CD8-positive, alpha-beta memory T cell (primary cell): Measurements from ENCODE around the gene SLC22A3. TPM values are rescaled to one million over a fixed set of nuclear protein-coding genes. Genes with fewer than 3 reads are reported as not detected.

Experiments used
- CTCF ChIA-PET: fragments of 350-600 bp; sonication (Branson Sonifier 250); formaldehyde crosslinking; loops from one replicate; lab custom pipeline; 2021; ENCODE audit warnings: antibody characterized with exemption; lab: Charles Lee
- POLR2A ChIA-PET: fragments of 350-600 bp; sonication (Branson Sonifier 250); formaldehyde crosslinking; loops from one replicate; lab custom pipeline; 2021; ENCODE audit warnings: antibody characterized with exemption; lab: Charles Lee
- DNase-seq, 5 donors: peaks; one replicate each; pipeline versions ENCODE4 v3.0.0 to v3.0.0-alpha.2; 2020 to 2022; ENCODE audit warnings: mixed read lengths in 1 of 5
- H3K27ac ChIP-seq: one replicate; pipeline ENCODE4 v1.7.0; 2013; ENCODE audit warnings: low read depth, mild to moderate bottlenecking, low read length, moderate library complexity
- H3K27me3 ChIP-seq: 2 replicates; pipeline ENCODE4 v1.7.0; 2013; ENCODE audit warnings: low read length, mild to moderate bottlenecking; ENCODE audit not compliant: insufficient read depth, poor library complexity, severe bottlenecking
- H3K36me3 ChIP-seq: 2 replicates; pipeline ENCODE4 v1.7.0; 2013; ENCODE audit warnings: mild to moderate bottlenecking, low read length, moderate library complexity; ENCODE audit not compliant: insufficient read depth
- H3K4me1 ChIP-seq: 2 replicates; pipeline ENCODE4 v1.7.0; 2013; ENCODE audit warnings: mild to moderate bottlenecking, low read length, moderate library complexity; ENCODE audit not compliant: insufficient read depth
- H3K4me3 ChIP-seq: 2 replicates; pipeline ENCODE4 v1.7.0; 2013; ENCODE audit warnings: mild to moderate bottlenecking, low read length
- H3K9me3 ChIP-seq: 2 replicates; pipeline ENCODE4 v1.7.0; 2013; ENCODE audit warnings: mild to moderate bottlenecking, low read length
- H3K27ac Mint-ChIP-seq, 8 donors: one replicate each; pipeline ENCODE4 v1.8.0; 2020 to 2021; ENCODE audit warnings: mixed read lengths in 8 of 8, mild to moderate bottlenecking in 6 of 8, inconsistent platforms in 3 of 8, moderate library complexity in 3 of 8
- H3K27me3 Mint-ChIP-seq, 2 donors: one replicate each; pipeline ENCODE4 v1.8.0; 2020 to 2021; ENCODE audit warnings: mixed read lengths in 2 of 2, mild to moderate bottlenecking in 1 of 2, moderate library complexity in 1 of 2
- H3K36me3 Mint-ChIP-seq, 3 donors: one replicate each; pipeline ENCODE4 v1.8.0; 2020 to 2021; ENCODE audit warnings: mixed read lengths in 3 of 3, inconsistent platforms in 1 of 3, mild to moderate bottlenecking in 1 of 3
- H3K4me1 Mint-ChIP-seq, 3 donors: one replicate each; pipeline ENCODE4 v1.8.0; 2020 to 2021; ENCODE audit warnings: mixed read lengths in 3 of 3, inconsistent platforms in 1 of 3, mild to moderate bottlenecking in 1 of 3
- H3K4me3 Mint-ChIP-seq, 7 donors: one replicate each; pipeline ENCODE4 v1.8.0; 2020 to 2021; ENCODE audit warnings: mixed read lengths in 7 of 7, mild to moderate bottlenecking in 6 of 7, moderate library complexity in 4 of 7, inconsistent platforms in 2 of 7
- H3K9me3 Mint-ChIP-seq, 5 donors: one replicate each; pipeline ENCODE4 v1.8.0; 2020 to 2022; ENCODE audit warnings: mixed read lengths in 5 of 5, mild to moderate bottlenecking in 3 of 5, moderate library complexity in 2 of 5, inconsistent platforms in 1 of 5
- polyA plus RNA-seq: library from polyadenylated mRNA; unstranded; fragments of 300-500 nt; fragmentation: Illumina TruSeq; gene quantifications from one replicate; pipeline ENCODE4 v1.2.3, GENCODE V29; 2021
- total RNA-seq, 2 experiments: library from RNA; stranded (reverse); gene quantifications; one replicate each; pipeline ENCODE4 v1.2.3, GENCODE V29; 2021

The SLC22A3 gene
- total and polyA plus RNA-seq, 3 experiments from 2014 or later: not detected

GRCh38 chr6:160426136-160426535 lies 78.0 kb downstream of the SLC22A3 start:
- Histone ChIP-seq H3K4me1 (peaks cover 8% of the 10 kb centered on the region), H3K9me3 (no peaks in the 10 kb centered on the region), H3K27ac (no peak overlapping the region), H3K36me3 (no peaks in the 10 kb centered on the region), H3K27me3 (peaks cover 5% of the 10 kb centered on the region), H3K4me3 (no peak overlapping the region)
- Mint-ChIP-seq H3K27ac (no peak overlapping the region), H3K9me3 (peaks cover 0 to 5% (median 2%) of the 10 kb centered on the region in 5 donors), H3K27me3 (peaks cover 15 to 51% of the 10 kb centered on the region in 2 donors), H3K4me1 (peaks cover 6 to 11% (median 8%) of the 10 kb centered on the region in 3 donors), H3K36me3 (peaks cover 0 to 8% (median 0%) of the 10 kb centered on the region in 3 donors), H3K4me3 (no peak overlapping the region)
- ChIA-PET POLR2A (no interaction called here), CTCF (no interaction called here)
- no peak for DNase-seq

GRCh38 chr6:160427312-160428068 lies 79.3 kb downstream of the SLC22A3 start:
- H3K4me3 ChIP-seq: no peak overlapping the region
- Mint-ChIP-seq H3K4me1 (peaks cover 6 to 11% (median 8%) of the 10 kb centered on the region in 3 donors), H3K4me3 (no peak overlapping the region), H3K27me3 (peaks cover 14 to 57% of the 10 kb centered on the region in 2 donors), H3K9me3 (peaks cover 0 to 3% (median 2%) of the 10 kb centered on the region in 5 donors), H3K36me3 (no peaks in the 10 kb centered on the region), H3K27ac (peak overlapping the region in 1 of 8 donors; percentile 32)
- CTCF ChIA-PET: no interaction called here
- H3K27me3 ChIP-seq: peaks cover 5% of the 10 kb centered on the region
- POLR2A ChIA-PET: no interaction called here
- DNase-seq: no peak
- peaks cover 8% of the 10 kb centered on the region for H3K4me1 ChIP-seq
- no peaks in the 10 kb centered on the region for H3K9me3 ChIP-seq
- no peaks in the 10 kb centered on the region for H3K36me3 ChIP-seq
- no peak overlapping the region for H3K27ac ChIP-seq

- Mint-ChIP-seq H3K36me3 (no peaks in the 10 kb centered on the region), H3K27me3 (peaks cover 14 to 61% of the 10 kb centered on the region in 2 donors), H3K4me1 (peaks cover 6 to 11% (median 8%) of the 10 kb centered on the region in 3 donors), H3K4me3 (no peak overlapping the region), H3K27ac (no peak overlapping the region), H3K9me3 (peaks cover 0 to 3% (median 2%) of the 10 kb centered on the region in 5 donors)
- ChIA-PET CTCF (no interaction called here), POLR2A (no interaction called here)
- Histone ChIP-seq H3K4me3 (no peak overlapping the region), H3K9me3 (no peaks in the 10 kb centered on the region), H3K4me1 (peaks cover 8% of the 10 kb centered on the region), H3K36me3 (no peaks in the 10 kb centered on the region), H3K27ac (no peak overlapping the region), H3K27me3 (peaks cover 5% of the 10 kb centered on the region)
- no peak for DNase-seq
Observed at GRCh38 chr6:160428069-160428430, 79.9 kb downstream of the SLC22A3 start.

GRCh38 chr6:160428818-160429619 lies 80.8 kb downstream of the SLC22A3 start:
- Histone ChIP-seq H3K36me3 (no peaks in the 10 kb centered on the region), H3K9me3 (no peaks in the 10 kb centered on the region), H3K4me3 (no peak overlapping the region), H3K27me3 (peaks cover 5% of the 10 kb centered on the region), H3K27ac (no peak overlapping the region), H3K4me1 (peaks cover 8% of the 10 kb centered on the region)
- H3K4me1 Mint-ChIP-seq: peaks cover 6 to 11% (median 8%) of the 10 kb centered on the region in 3 donors
- ChIA-PET POLR2A (no interaction called here), CTCF (no interaction called here)
- H3K36me3 Mint-ChIP-seq: no peaks in the 10 kb centered on the region
- peaks cover 16 to 64% of the 10 kb centered on the region in 2 donors for H3K27me3 Mint-ChIP-seq
- DNase-seq: no peak
- H3K27ac Mint-ChIP-seq: peak overlapping the region in 1 of 8 donors; percentile 3
- H3K9me3 Mint-ChIP-seq: no peaks in the 10 kb centered on the region
- H3K4me3 Mint-ChIP-seq: no peak overlapping the region

GRCh38 chr6:160429620-160429895 lies 81.4 kb downstream of the SLC22A3 start:
- Mint-ChIP-seq H3K4me1 (peaks cover 6 to 11% (median 8%) of the 10 kb centered on the region in 3 donors), H3K27me3 (peaks cover 16 to 64% of the 10 kb centered on the region in 2 donors)

GRCh38 chr6:160430203-160430602 lies 82.0 kb downstream of the SLC22A3 start:
- no peaks in the 10 kb centered on the region for H3K9me3 Mint-ChIP-seq
- Histone ChIP-seq H3K4me1 (peaks cover 8% of the 10 kb centered on the region), H3K27me3 (peaks cover 5% of the 10 kb centered on the region), H3K27ac (no peak overlapping the region), H3K4me3 (no peak overlapping the region), H3K9me3 (no peaks in the 10 kb centered on the region), H3K36me3 (no peaks in the 10 kb centered on the region)
- ChIA-PET CTCF (no interaction called here), POLR2A (no interaction called here)
- H3K36me3 Mint-ChIP-seq: no peaks in the 10 kb centered on the region
- peaks cover 16 to 64% of the 10 kb centered on the region in 2 donors for H3K27me3 Mint-ChIP-seq
- no peak overlapping the region for H3K4me3 Mint-ChIP-seq
- H3K4me1 Mint-ChIP-seq: peaks cover 6 to 11% (median 8%) of the 10 kb centered on the region in 3 donors
- peak overlapping the region in 1 of 8 donors; percentile 19 for H3K27ac Mint-ChIP-seq
- DNase-seq: no peak

More at GRCh38 chr6:160429620-160429895, 81.4 kb downstream of the SLC22A3 start:
- H3K27ac ChIP-seq: no peak overlapping the region
- ChIA-PET POLR2A (no interaction called here), CTCF (no interaction called here)
- Mint-ChIP-seq H3K27ac (peak overlapping the region in 1 of 8 donors; percentile 3), H3K9me3 (no peaks in the 10 kb centered on the region), H3K36me3 (no peaks in the 10 kb centered on the region), H3K4me3 (no peak overlapping the region)
- H3K9me3 ChIP-seq: no peaks in the 10 kb centered on the region
- H3K36me3 ChIP-seq: no peaks in the 10 kb centered on the region
- no peak overlapping the region for H3K4me3 ChIP-seq
- DNase-seq: no peak
- peaks cover 8% of the 10 kb centered on the region for H3K4me1 ChIP-seq
- H3K27me3 ChIP-seq: peaks cover 5% of the 10 kb centered on the region

GRCh38 chr6:160430751-160431150 lies 82.6 kb downstream of the SLC22A3 start:
- Histone ChIP-seq H3K27ac (no peak overlapping the region), H3K4me1 (peaks cover 8% of the 10 kb centered on the region), H3K27me3 (peaks cover 5% of the 10 kb centered on the region), H3K9me3 (no peaks in the 10 kb centered on the region), H3K36me3 (no peaks in the 10 kb centered on the region), H3K4me3 (no peak overlapping the region)
- ChIA-PET CTCF (no interaction called here), POLR2A (no interaction called here)
- no peak overlapping the region for H3K4me3 Mint-ChIP-seq
- no peak overlapping the region for H3K27ac Mint-ChIP-seq
- no peak for DNase-seq
- peaks cover 10 to 13% (median 11%) of the 10 kb centered on the region in 3 donors for H3K4me1 Mint-ChIP-seq
- H3K36me3 Mint-ChIP-seq: no peaks in the 10 kb centered on the region
- no peaks in the 10 kb centered on the region for H3K9me3 Mint-ChIP-seq
- H3K27me3 Mint-ChIP-seq: peaks cover 20 to 68% of the 10 kb centered on the region in 2 donors

GRCh38 chr6:160431226-160431625 lies 83.0 kb downstream of the SLC22A3 start:
- H3K27me3 Mint-ChIP-seq: peaks cover 20 to 70% of the 10 kb centered on the region in 2 donors
- H3K4me1 Mint-ChIP-seq: peaks cover 12 to 15% (median 13%) of the 10 kb centered on the region in 3 donors
- Histone ChIP-seq H3K9me3 (no peaks in the 10 kb centered on the region), H3K36me3 (no peaks in the 10 kb centered on the region), H3K27me3 (peaks cover 5% of the 10 kb centered on the region), H3K27ac (no peak overlapping the region), H3K4me1 (peaks cover 5% of the 10 kb centered on the region), H3K4me3 (no peak overlapping the region)
- no peak for DNase-seq
- no peak overlapping the region for H3K4me3 Mint-ChIP-seq
- POLR2A ChIA-PET: no interaction called here
- no peak overlapping the region for H3K27ac Mint-ChIP-seq
- no peaks in the 10 kb centered on the region for H3K36me3 Mint-ChIP-seq
- no peaks in the 10 kb centered on the region for H3K9me3 Mint-ChIP-seq
- CTCF ChIA-PET: no interaction called here
